Measurements from ENCODE around the gene FOXP1. TPM values are rescaled to one million over a fixed set of nuclear protein-coding genes. Genes with fewer than 3 reads are reported as not detected.

FOXP1 gene
- total and polyA plus RNA-seq, 2 of the 8 experiments (the other 6 are each of a cell fraction or from before 2014, with no cell fraction given), result 13.9 to 25.4 TPM

DNA sequence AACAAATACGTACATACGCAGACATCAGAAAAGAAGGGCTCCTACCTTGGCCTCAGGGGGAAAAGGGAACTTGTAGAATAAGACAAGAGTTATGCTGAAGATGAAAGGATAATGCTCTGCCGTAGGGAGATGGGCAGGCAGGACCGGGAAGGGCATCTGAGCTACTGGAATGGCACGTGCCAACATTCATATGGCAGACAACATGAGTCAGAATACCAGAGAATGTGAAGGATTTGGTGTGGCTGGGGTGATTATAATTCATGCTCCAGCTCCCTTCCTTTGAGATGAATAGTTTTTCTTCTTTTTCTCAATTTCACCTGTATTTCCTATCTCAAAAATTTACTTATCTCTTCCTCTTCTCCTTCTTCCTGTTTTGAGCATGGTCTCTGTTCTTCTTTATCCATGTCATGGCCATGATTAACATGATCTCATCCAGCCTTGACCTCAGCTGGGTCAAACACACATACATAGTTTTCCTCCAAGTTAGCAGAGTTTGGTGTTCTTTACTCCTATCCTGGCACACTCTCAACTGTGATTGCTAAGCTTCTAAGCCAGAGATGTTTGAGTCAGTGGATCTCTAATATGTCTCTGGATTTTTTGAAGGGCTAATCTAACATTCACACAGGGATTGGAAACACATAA is 507.0 kb downstream of the FOXP1 start:
- no peak overlapping the region for H4K8ac ChIP-seq (ENCODE audit: extremely low read depth, insufficient read depth, low read length)
- H3K23me2 ChIP-seq (ENCODE audit: low read depth, low read length), result no peaks in the 10 kb centered on the region
- H3K14ac ChIP-seq (ENCODE audit: insufficient read length), result no peak overlapping the region
- no peak for DNase-seq (ENCODE audit: low read depth in 1 of 2, low spot score in 2 of 2)
- H2AFZ ChIP-seq (ENCODE audit: low read length), result no peak overlapping the region
- POLR2A ChIA-PET (ENCODE audit: partially characterized antibody), result no interaction called here
- no peaks in the 10 kb centered on the region for H3K9me3 ChIP-seq (ENCODE audit: insufficient read depth in 2 of 2, low read depth in 1 of 2, low read length in 1 of 2)
- no peaks in the 10 kb centered on the region for H3K79me1 ChIP-seq (ENCODE audit: low read depth, low read length)
- peaks cover 0 to 16% (median 6%) of the 10 kb centered on the region in 4 experiments; a peak in 5 of 7 replicates for H3K4me1 ChIP-seq (replicated peaks in 1 of 4; ENCODE audit: control insufficient read depth in 3 of 4, insufficient read depth in 4 of 4, low read length in 3 of 4)
- no peak overlapping the region for H3K4ac ChIP-seq (replicated peaks; ENCODE audit: insufficient read length, low read depth, low read length)
- no peak for FAIRE-seq
- H4K91ac ChIP-seq (replicated peaks; ENCODE audit: insufficient read length, low read length), result no peak overlapping the region
- no peak overlapping the region for H3K4me2 ChIP-seq (ENCODE audit: insufficient read depth in 1 of 2, low read depth in 2 of 2, low read length in 2 of 2)
- H3K27me3 ChIP-seq (replicated peaks in 1 of 4; ENCODE audit: control insufficient read depth in 3 of 4, extremely low read depth in 1 of 4, insufficient read depth in 3 of 4, low read length in 3 of 4), result peaks cover 0 to 1% (median 0%) of the 10 kb centered on the region in 4 experiments; a peak in 1 of 7 replicates
- H2AK5ac ChIP-seq (ENCODE audit: low read depth, low read length), result no peak overlapping the region
- no peaks in the 10 kb centered on the region for H3K36me3 ChIP-seq (ENCODE audit: control insufficient read depth in 2 of 4, insufficient read depth in 4 of 4, low read length in 3 of 4)
- no peak overlapping the region for H3K4me3 ChIP-seq (ENCODE audit: extremely low read depth in 1 of 4, insufficient read depth in 2 of 4, low read depth in 3 of 4, low read length in 4 of 4)
- CTCF ChIA-PET (ENCODE audit: partially characterized antibody), result no interaction called here
- no peak overlapping the region for H2BK12ac ChIP-seq (ENCODE audit: low read depth, low read length)
- no peak overlapping the region for H3K23ac ChIP-seq (ENCODE audit: insufficient read length)
- no peak overlapping the region for H3K56ac ChIP-seq (replicated peaks; ENCODE audit: insufficient read length, low read depth, low read length)
- WGBS, 2 experiments (ENCODE audit: extremely low coverage in 1 of 2, insufficient coverage in 1 of 2, insufficient read length in 1 of 2, insufficient replicate concordance in 2 of 2, low coverage in 1 of 2, low lambda C conversion rate in 2 of 2, missing lambda C conversion rate in 1 of 2), result 90% methylated on average over 5 of the region's 5 CpGs; no CpG with 5 or more reads in 1 of the 2 experiments
- H3K79me2 ChIP-seq (ENCODE audit: control insufficient read depth in 1 of 2, insufficient read depth in 2 of 2, low read length in 2 of 2), result 0 out of 4 replicates have a peak, but pooled peaks cover 0 to 2% of the 10 kb centered on the region in 2 experiments
- H2BK120ac ChIP-seq (replicated peaks; ENCODE audit: low read depth, low read length), result no peak overlapping the region
- H2BK15ac ChIP-seq (ENCODE audit: low read length), result no peak overlapping the region
- no peaks in the 10 kb centered on the region for H4K20me1 ChIP-seq (replicated peaks in 1 of 2; ENCODE audit: control insufficient read depth in 1 of 2, insufficient read depth in 2 of 2, low read length in 2 of 2)
- no peak overlapping the region for H2BK20ac ChIP-seq (ENCODE audit: low read length)
- H3K9ac ChIP-seq (replicated peaks in 1 of 4; ENCODE audit: extremely low read depth in 1 of 4, low read depth in 3 of 4, low read length in 3 of 4), result no peak overlapping the region
- H3K18ac ChIP-seq (ENCODE audit: extremely low read depth, low read length), result no peak overlapping the region
- no peak overlapping the region for H3K27ac ChIP-seq (ENCODE audit: low read depth, low read length)
- no peak overlapping the region for H4K5ac ChIP-seq (ENCODE audit: insufficient read length, low read depth, low read length)
- H2BK5ac ChIP-seq (ENCODE audit: low read depth, low read length), result no peak overlapping the region
- TF ChIP-seq SIRT6 (IDR thresholded peaks at IDR 0.05; ENCODE audit: low read length) (no peak), CHD2 (IDR thresholded peaks at IDR 0.05; ENCODE audit: low read length) (no peak), SAP30 (IDR thresholded peaks at IDR 0.05; ENCODE audit: insufficient read depth, insufficient replicate concordance, low read length) (no peak), HDAC6 (IDR thresholded peaks at IDR 0.05; ENCODE audit: low read depth, low read length) (no peak), SP4 (IDR thresholded peaks at IDR 0.05; ENCODE audit: low read length) (no peak), SP2 (IDR thresholded peaks at IDR 0.05; ENCODE audit: low read length) (no peak), HDAC2 (IDR thresholded peaks at IDR 0.05; ENCODE audit: borderline replicate concordance in 1 of 2, low read depth in 2 of 2, low read length in 2 of 2) (no peak), BRCA1 (IDR thresholded peaks at IDR 0.05; ENCODE audit: low read depth, low read length) (no peak), RNF2 (IDR thresholded peaks at IDR 0.05; ENCODE audit: borderline replicate concordance, low read depth, low read length, missing control alignments, poor library complexity, severe bottlenecking) (no peak), GABPA (IDR thresholded peaks at IDR 0.05; ENCODE audit: borderline replicate concordance, insufficient read depth, low read length) (no peak), TEAD4 (IDR thresholded peaks at IDR 0.05; ENCODE audit: low read depth, low read length) (no peak), POLR2AphosphoS5 (IDR thresholded peaks at IDR 0.05; ENCODE audit: low read depth, low read length) (no peak)
- TF ChIP-seq, protein P1, sequence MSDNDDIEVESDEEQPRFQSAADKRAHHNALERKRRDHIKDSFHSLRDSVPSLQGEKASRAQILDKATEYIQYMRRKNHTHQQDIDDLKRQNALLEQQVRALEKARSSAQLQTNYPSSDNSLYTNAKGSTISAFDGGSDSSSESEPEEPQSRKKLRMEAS (IDR thresholded peaks at IDR 0.05), result no peak

Data from H1 (cell line).